GM21723 (cell line): ENCODE results near the gene ZNF433.
"Not testable (repeated sequence)": the region's sequence is repeated elsewhere in the genome, so short reads cannot be mapped to it uniquely, and the experiment has no call there.

Experiments
- ATAC-seq: cut with Tn5 transposase; IDR thresholded peaks from one replicate; pipeline ENCODE4 v1.9.1; 2021; ENCODE audit warnings: mild to moderate bottlenecking, moderate library complexity; ENCODE audit not compliant: unreplicated experiment

ZNF433 gene

GRCh38 chr19:12035220-12036172 is at the start of gene ZNF433:
Gene ZNF433 (minus strand): TSS chr19:12035679. CDS start chr19:12035539, 140 bp downstream.
- peak; percentile 90 for ATAC-seq

DNA sequence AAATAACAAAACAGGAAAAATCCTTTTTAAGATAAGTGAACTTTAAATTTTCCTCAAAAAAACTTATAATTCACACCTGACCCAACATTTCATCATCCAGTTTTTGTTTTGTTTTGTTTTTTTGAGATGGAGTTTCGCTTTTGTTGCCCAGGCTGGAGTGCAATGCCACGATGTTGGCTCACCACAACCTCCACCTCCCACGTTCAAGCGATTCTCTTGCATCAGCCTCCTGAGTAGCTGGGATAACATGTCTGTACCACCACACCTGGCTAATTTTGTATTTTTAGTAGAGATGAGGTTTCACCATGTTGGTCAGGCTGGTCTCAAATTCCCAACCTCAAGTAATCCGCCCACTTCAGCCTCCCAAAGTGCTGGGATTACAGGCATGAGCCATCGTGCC is 47.9 kb upstream of the ZNF433 start:
- not testable (repeated sequence) for ATAC-seq

DNA sequence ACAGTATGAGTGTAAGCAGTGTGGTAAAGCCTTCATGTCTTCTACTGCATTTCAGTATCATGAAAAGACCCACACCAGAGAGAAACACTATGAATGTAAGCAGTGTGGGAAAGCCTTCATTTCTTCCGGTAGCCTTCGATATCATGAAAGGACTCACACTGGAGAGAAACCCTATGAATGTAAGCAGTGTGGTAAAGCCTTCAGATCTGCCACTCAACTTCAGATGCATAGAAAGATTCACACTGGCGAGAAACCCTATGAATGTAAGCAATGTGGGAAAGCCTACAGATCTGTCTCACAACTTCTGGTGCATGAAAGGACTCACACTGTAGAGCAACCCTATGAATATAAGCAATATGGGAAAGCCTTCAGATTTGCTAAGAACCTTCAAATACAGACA is 41.9 kb upstream of the ZNF433 start:
- no peak for ATAC-seq

- not testable (repeated sequence) for ATAC-seq
Measured at GRCh38 chr19:12076331-12076730, 40.9 kb upstream of the ZNF433 start.

DNA sequence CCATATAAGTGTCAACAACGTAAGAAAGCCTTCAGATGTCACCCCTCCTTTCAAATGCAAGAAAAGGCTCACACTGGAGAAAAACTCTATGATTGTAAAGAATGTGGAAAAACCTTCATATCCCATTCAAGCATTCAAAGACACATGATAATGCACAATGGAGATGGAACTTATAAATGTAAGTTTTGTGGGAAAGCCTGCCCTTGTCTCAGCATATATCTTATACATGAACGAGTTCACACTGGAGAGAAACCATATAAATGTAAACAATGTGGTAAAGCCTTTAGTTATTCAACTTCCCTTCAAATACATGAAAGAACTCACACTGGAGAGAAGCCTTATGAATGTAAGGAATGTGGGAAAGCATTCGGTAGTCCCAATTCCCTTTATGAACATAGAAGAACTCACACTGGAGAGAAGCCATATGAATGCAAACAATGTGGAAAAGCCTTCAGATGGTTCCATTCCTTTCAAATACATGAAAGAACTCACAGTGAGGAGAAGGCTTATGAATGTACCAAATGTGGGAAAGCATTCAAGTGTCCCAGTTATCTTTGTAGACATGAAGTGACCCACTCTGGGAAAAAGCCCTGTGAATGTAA is 40.2 kb upstream of the ZNF433 start:
- no peak for ATAC-seq

- ATAC-seq = peak; percentile 84
Measured at GRCh38 chr19:12064590-12065538, 29.4 kb upstream of the ZNF433 start, which contains the start of gene ZNF844. Gene ZNF844 (plus strand): TSS chr19:12064731. CDS start chr19:12064874, 143 bp downstream.

GRCh38 chr19:12055784-12056183 is 20.3 kb upstream of the ZNF433 start:
- no peak for ATAC-seq

DNA sequence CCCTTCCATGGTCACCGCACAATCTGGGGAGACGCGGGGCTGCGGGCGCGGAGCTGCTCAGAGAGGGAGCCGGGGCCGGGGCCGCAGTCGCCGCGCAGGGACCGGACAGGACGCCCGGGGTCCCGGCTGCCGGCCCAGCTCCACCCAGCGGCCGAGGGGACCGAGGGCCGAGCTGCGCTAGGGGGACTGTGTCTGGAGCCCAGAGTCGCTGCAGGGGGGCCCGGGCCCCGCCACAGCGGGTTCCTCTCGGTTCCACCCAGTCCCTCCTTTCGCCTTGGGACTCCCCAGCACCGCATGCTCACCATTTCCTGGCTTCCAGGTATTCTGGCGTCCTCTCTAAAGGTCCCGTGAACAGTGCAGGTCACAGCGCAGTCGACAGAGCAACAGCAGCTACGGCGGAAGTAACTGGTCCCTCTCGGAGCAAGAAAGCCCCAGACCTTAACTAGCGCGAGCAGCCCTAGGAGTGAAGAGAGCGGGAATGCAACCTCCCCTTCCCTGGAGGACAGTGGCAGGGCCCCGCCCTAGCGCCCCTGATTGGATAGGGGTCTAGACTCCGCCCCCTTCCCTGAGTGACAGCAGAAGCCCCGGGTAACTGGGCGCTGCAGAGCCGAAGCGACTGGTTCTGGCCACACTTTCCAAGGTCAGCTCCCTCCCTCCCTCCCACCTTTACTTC is 17.2 kb upstream of the ZNF433 start, which contains the start of gene ZNF878:
Gene ZNF878, minus strand, starts transcription at position 465 of the 673 bp plus-strand sequence. Its CDS starts 160 bp downstream, at position 305.
- peak; percentile 87 for ATAC-seq

DNA sequence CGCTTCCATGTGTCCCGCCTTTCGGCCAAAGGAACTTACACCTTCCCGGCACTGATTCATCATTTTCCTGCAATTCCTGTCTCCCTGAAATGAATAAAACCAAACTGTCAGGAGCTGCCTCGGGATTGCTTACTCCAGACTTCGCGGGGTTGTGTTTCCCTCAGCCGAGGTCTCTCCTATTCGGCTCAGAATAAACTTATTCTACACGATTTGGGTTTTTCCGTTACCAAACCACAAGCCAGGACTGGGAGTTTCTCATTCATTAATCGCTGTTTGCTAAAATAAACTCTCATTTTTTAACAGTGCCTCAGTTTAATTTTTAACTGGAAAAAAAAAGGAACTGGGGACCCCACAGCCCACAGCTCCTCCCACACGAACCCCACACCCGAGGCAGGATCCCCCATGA is 16.6 kb upstream of the ZNF433 start:
- ATAC-seq = no peak

DNA sequence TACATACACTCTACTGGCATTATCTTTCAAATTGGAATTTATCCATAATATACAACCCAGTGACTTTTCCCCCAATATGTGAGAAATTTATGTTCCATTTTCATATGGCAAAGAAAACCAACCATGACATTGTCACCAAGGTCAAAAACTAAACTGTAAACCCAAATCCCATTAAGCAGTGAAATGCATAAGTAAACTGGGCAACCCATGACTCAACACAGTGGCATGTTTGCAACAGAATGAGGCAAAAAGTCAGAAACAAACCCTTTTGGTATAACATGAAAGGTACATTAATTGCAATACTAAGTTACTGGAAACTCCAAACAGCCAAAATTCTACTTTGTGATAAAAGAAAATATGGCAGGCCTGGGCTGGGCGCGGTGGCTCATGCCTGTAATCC is 12.4 kb upstream of the ZNF433 start:
- no peak for ATAC-seq

DNA sequence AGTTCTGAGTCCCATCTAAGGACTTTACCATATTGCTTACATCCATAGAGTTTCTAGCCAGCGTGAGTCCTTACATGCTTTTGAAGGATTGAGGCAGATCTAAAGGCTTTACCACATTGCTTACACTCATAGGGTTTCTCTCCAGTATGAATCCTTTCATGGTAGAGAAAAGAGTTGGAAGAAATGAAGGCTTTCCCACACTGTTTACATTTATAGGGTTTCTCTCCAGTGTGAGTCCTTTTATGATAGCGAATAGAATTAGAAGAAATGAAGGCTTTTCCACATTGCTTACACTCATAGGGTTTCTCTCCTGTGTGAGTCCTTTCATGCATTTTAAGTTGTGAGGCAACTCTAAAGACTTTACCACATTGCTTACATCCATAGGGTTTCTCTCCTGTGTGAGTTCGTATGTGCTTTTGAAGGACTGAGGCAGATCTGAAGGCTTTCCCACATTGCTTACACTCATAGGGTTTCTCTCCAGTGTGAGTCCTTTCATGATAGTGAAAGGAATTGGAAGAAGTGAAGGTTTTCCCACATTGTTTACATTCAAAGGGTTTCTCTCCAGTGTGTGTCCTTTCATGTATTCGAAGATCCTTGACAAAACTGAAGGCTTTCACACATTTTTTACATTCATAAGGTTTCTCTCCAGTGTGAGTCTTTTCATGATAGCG is 8.4 kb upstream of the ZNF433 start:
- no peak for ATAC-seq

- ATAC-seq = no peak
Measured at GRCh38 chr19:12042893-12043292, 7.4 kb upstream of the ZNF433 start.

GRCh38 chr19:12034620-12035019 is 859 bp downstream of the ZNF433 start:
- ATAC-seq = no peak

DNA sequence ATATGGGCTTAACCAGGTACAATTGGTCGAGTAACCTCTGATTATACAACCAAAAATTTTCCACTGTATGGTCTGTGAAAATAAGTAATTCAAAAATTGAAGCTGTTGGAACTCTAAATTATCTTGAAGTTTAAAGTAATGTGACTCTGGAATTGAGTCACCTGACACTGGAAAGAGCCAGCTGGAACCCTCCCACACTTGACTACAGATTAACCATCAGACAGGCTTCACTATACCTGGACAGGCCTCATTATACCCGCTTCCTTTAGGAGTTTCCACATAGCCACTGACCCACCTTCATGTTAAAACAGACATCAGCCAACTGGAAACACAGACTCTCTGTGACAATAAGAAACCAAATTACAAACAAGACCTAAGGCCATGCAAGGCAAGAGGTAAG is 1.3 kb downstream of the ZNF433 start:
- ATAC-seq = no peak

- ATAC-seq = no peak
Measured at GRCh38 chr19:12015753-12016116, 19.7 kb downstream of the ZNF433 start.

DNA sequence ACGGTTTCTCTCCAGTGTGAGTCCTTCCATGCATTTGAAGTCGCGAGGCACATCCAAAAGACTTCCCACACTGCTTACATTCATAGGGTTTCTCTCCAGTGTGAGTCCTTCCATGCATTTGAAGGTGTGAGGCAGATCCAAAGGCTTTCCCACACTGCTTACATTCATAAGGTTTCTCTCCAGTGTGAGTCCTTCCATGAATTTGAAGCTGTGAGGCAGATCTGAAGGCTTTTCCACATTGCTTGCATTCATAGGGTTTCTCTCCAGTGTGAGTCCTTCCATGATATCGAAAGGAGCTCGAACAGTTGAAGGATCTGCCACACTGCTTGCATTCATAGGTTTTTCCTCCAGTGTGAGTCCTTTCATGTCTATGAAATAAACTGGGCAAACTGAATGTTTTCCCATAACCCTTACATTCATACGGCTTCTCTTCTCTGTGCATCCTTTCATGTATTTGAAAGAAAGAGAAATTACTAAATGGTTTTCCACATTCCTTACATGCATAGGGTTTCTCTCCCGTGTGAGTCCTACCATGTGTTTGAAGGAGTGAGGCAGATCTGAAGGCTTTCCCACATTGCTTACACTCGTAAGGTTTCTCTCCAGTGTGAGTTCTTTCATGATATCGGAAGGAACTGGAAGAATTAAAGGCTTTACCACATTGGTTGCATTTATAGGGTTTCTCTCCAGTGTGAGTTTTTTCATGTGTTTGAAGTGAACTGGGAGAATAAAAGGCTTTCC is 20.3 kb downstream of the ZNF433 start:
- ATAC-seq = no peak

GRCh38 chr19:12000152-12000981 is 35.1 kb downstream of the ZNF433 start:
- peak; percentile 65 for ATAC-seq

GRCh38 chr19:11995174-11995573 is 40.3 kb downstream of the ZNF433 start:
- no peak for ATAC-seq
